Cortex of kidney (tissue), 1 donor: ENCODE data around the gene TPP1.

Experiments used
- DNase-seq: peaks from one replicate; lab custom pipeline; 2025; lab: John Stamatoyannopoulos, UW

TPP1 gene

GRCh38 chr11:6587360-6587953 is 31.8 kb downstream of the TPP1 start:
- no peak for DNase-seq

- DNase-seq = no peak
Measured at GRCh38 chr11:6586434-6587359, 32.5 kb downstream of the TPP1 start.

GRCh38 chr11:6584528-6584927 is 34.7 kb downstream of the TPP1 start:
- DNase-seq = no peak

- no peak for DNase-seq
Measured at GRCh38 chr11:6583584-6583983, 35.6 kb downstream of the TPP1 start.

GRCh38 chr11:6579681-6580080 is 39.5 kb downstream of the TPP1 start:
- DNase-seq = no peak

GRCh38 chr11:6578134-6578533 is 41.1 kb downstream of the TPP1 start:
- no peak for DNase-seq

GRCh38 chr11:6576471-6577373 is 42.5 kb downstream of the TPP1 start:
- DNase-seq = no peak

GRCh38 chr11:6574816-6575715 is 44.2 kb downstream of the TPP1 start:
- DNase-seq = no peak

- DNase-seq = no peak
Measured at GRCh38 chr11:6572215-6572614, 47.0 kb downstream of the TPP1 start.

GRCh38 chr11:6571434-6572008 is 47.7 kb downstream of the TPP1 start:
- DNase-seq = no peak

- DNase-seq = no peak
Measured at GRCh38 chr11:6570691-6571427, 48.4 kb downstream of the TPP1 start.

- DNase-seq = no peak
Measured at GRCh38 chr11:6569706-6570105, 49.5 kb downstream of the TPP1 start.

GRCh38 chr11:6568191-6568918 is 50.9 kb downstream of the TPP1 start:
- DNase-seq = no peak

GRCh38 chr11:6567371-6567745 is 51.9 kb downstream of the TPP1 start:
- no peak for DNase-seq

- no peak for DNase-seq
Measured at GRCh38 chr11:6566704-6567370, 52.4 kb downstream of the TPP1 start.

GRCh38 chr11:6565988-6566703 is 53.1 kb downstream of the TPP1 start:
- no peak for DNase-seq

GRCh38 chr11:6565325-6565724 is 53.9 kb downstream of the TPP1 start:
- no peak for DNase-seq

- no peak for DNase-seq
Measured at GRCh38 chr11:6563667-6564066, 55.6 kb downstream of the TPP1 start.
